HL-60 (cell line): ENCODE measurements around the gene ZBTB43.

Experiments used
- GABPA ChIP-seq: IDR thresholded peaks from 2 replicates; pipeline ENCODE4 v1.6.1; 2012; ENCODE audit warnings: low read depth
- POLR2AphosphoS5 ChIP-seq: IDR thresholded peaks from 2 replicates; pipeline ENCODE4 v1.6.1; 2012; ENCODE audit warnings: low read depth
- SPI1 ChIP-seq: IDR thresholded peaks from 2 replicates; pipeline ENCODE4 v1.6.1; 2012; ENCODE audit warnings: low read depth, mild to moderate bottlenecking, borderline replicate concordance
- TF ChIP-seq, protein P1 (sequence below): IDR thresholded peaks from one replicate; pipeline ENCODE4 v1.5.1; 2011; ENCODE audit warnings: low read length, control low read depth, inconsistent platforms; ENCODE audit not compliant: insufficient read depth
- TF ChIP-seq, protein P2 (sequence below): IDR thresholded peaks from 2 replicates; pipeline ENCODE4 v1.6.1; 2012; ENCODE audit warnings: low read depth; ENCODE audit not compliant: insufficient replicate concordance

DNA sequence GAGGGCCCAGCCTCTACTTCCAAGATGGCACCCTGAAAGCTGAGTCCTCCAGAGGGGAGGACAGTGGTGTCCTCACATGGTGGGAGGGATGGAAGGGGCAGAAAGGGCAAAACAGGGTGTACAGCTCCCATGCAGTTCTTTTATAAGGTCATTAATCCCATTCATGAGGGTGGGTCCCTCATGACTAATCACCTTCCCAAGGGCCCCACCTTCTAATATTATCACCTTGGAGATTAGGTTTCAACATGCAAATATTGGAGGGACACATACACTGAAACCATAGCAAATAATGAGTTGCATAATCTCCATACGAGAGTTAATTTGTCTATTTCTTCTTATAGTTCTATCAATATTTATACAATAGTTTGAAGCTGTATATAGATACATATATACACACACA lies 5.8 kb upstream of the ZBTB43 start:
- TF ChIP-seq, protein P1, sequence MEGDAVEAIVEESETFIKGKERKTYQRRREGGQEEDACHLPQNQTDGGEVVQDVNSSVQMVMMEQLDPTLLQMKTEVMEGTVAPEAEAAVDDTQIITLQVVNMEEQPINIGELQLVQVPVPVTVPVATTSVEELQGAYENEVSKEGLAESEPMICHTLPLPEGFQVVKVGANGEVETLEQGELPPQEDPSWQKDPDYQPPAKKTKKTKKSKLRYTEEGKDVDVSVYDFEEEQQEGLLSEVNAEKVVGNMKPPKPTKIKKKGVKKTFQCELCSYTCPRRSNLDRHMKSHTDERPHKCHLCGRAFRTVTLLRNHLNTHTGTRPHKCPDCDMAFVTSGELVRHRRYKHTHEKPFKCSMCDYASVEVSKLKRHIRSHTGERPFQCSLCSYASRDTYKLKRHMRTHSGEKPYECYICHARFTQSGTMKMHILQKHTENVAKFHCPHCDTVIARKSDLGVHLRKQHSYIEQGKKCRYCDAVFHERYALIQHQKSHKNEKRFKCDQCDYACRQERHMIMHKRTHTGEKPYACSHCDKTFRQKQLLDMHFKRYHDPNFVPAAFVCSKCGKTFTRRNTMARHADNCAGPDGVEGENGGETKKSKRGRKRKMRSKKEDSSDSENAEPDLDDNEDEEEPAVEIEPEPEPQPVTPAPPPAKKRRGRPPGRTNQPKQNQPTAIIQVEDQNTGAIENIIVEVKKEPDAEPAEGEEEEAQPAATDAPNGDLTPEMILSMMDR: no peak
- TF ChIP-seq POLR2AphosphoS5 (no peak), GABPA (no peak), SPI1 (no peak)
- TF ChIP-seq, protein P2, sequence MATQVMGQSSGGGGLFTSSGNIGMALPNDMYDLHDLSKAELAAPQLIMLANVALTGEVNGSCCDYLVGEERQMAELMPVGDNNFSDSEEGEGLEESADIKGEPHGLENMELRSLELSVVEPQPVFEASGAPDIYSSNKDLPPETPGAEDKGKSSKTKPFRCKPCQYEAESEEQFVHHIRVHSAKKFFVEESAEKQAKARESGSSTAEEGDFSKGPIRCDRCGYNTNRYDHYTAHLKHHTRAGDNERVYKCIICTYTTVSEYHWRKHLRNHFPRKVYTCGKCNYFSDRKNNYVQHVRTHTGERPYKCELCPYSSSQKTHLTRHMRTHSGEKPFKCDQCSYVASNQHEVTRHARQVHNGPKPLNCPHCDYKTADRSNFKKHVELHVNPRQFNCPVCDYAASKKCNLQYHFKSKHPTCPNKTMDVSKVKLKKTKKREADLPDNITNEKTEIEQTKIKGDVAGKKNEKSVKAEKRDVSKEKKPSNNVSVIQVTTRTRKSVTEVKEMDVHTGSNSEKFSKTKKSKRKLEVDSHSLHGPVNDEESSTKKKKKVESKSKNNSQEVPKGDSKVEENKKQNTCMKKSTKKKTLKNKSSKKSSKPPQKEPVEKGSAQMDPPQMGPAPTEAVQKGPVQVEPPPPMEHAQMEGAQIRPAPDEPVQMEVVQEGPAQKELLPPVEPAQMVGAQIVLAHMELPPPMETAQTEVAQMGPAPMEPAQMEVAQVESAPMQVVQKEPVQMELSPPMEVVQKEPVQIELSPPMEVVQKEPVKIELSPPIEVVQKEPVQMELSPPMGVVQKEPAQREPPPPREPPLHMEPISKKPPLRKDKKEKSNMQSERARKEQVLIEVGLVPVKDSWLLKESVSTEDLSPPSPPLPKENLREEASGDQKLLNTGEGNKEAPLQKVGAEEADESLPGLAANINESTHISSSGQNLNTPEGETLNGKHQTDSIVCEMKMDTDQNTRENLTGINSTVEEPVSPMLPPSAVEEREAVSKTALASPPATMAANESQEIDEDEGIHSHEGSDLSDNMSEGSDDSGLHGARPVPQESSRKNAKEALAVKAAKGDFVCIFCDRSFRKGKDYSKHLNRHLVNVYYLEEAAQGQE: no peak
